ENCODE data around the gene TESK2. TPM values are rescaled to one million over a fixed set of nuclear protein-coding genes. Genes with fewer than 3 reads are reported as not detected.

TESK2 gene
- 1 to 10 TPM; 2.7 to 5.5 (median 4.3) TPM for total RNA-seq
- long read RNA-seq, partial matches to known transcripts, result 1 of 1 reads
- long read RNA-seq, other reads (novel, unspliced or antisense), result 0 of 1 reads

- Histone ChIP-seq H3K27me3 (no peaks in the 10 kb centered on the region), H3K27ac (peak within 1 kb of the TSS; percentile 71 to 89 (median 81)), H3K36me3 (no peaks in the 10 kb centered on the region), H3K4me3 (peak within 1 kb of the TSS; percentile 61 to 94 (median 79)), H3K4me1 (peaks cover 0 to 16% (median 0%) of the 10 kb centered on the region in 4 donors), H3K9me3 (no peaks in the 10 kb centered on the region)
- peak; percentile 94 to 97 (median 96) for ATAC-seq
- WGBS (ENCODE audit: insufficient coverage, low coverage, low lambda C conversion rate, missing lambda C conversion rate), result 0% methylated on average over 19 of the region's 64 CpGs
- DNase-seq, result peak; percentile 95 to 99 (median 97)
- TF ChIP-seq POLR2A (IDR thresholded peaks at IDR 0.05), result peak; percentile 95
- TF ChIP-seq CTCF (IDR thresholded peaks at IDR 0.05), result peak in 1 of 4 donors; percentile 47
- intact Hi-C loops (cut with DNase I), result loop anchor here (5.0 to 10.0 kb wide), 2 partner anchors 134 to 476 kb away; partner anchors contain the start of genes HECTD3 (in 1 of the 2) and UROD (in 1 of the 2)
Observed at GRCh38 chr1:45490626-45491486, at the start of gene TESK2. TSS of gene TESK2 (minus strand) at chr1:45491163. CDS start at chr1:45457785, 33,378 bp downstream.

- WGBS (ENCODE audit: insufficient coverage, low coverage, low lambda C conversion rate, missing lambda C conversion rate), result 67% methylated on average over 4 of the region's 4 CpGs
- Histone ChIP-seq H3K27me3 (no peaks in the 10 kb centered on the region), H3K36me3 (no peaks in the 10 kb centered on the region), H3K4me1 (peaks cover 0 to 25% (median 9%) of the 10 kb centered on the region in 4 donors), H3K9me3 (no peaks in the 10 kb centered on the region), H3K4me3 (no peak overlapping the region), H3K27ac (no peak overlapping the region)
- DNase-seq (no peak), ATAC-seq (no peak)
- TF ChIP-seq POLR2A (IDR thresholded peaks at IDR 0.05) (no peak), CTCF (IDR thresholded peaks at IDR 0.05) (no peak)
- intact Hi-C loops (cut with DNase I), result no loop called here
Observed at GRCh38 chr1:45536886-45537285, 45.9 kb upstream of the TESK2 start.

GRCh38 chr1:45535988-45536766 is 45.2 kb upstream of the TESK2 start:
- ATAC-seq, result peak; percentile 73 to 88 (median 78)
- no peak overlapping the region for H3K4me3 ChIP-seq
- WGBS (ENCODE audit: insufficient coverage, low coverage, low lambda C conversion rate, missing lambda C conversion rate), result 28% methylated on average over 5 of the region's 6 CpGs

More at GRCh38 chr1:45535988-45536766, 45.2 kb upstream of the TESK2 start:
- intact Hi-C loops (cut with DNase I), result no loop called here
- TF ChIP-seq CTCF (IDR thresholded peaks at IDR 0.05), result no peak
- TF ChIP-seq POLR2A (IDR thresholded peaks at IDR 0.05), result no peak
- DNase-seq, result no peak
- Histone ChIP-seq H3K27me3 (no peaks in the 10 kb centered on the region), H3K27ac (peak overlapping the region in 1 of 3 donors; percentile 13), H3K36me3 (no peaks in the 10 kb centered on the region), H3K9me3 (no peaks in the 10 kb centered on the region), H3K4me1 (peaks cover 0 to 20% (median 6%) of the 10 kb centered on the region in 4 donors)

All from right lobe of liver (tissue), 6 donors.